Smooth muscle cell (in vitro differentiated cells): ENCODE results near the gene MAMDC2. TPM values are rescaled to one million over a fixed set of nuclear protein-coding genes. Genes with fewer than 3 reads are reported as not detected.
A peak's percentile ranks its signal among the peaks of the same experiment; 100 is the strongest.

Source experiments
- DNase-seq: peaks from one replicate; lab custom pipeline; 2025; ENCODE audit not compliant: unreplicated experiment; lab: John Stamatoyannopoulos, UW
- H2AFZ ChIP-seq: fragments of 200-600 bp; sonication (generic); 2 replicates; pipeline ENCODE4 v1.6.0; 2016; ENCODE audit warnings: antibody characterized with exemption, low read depth, mild to moderate bottlenecking
- H3F3A ChIP-seq: fragments of 200-600 bp; sonication (generic); 2 replicates; pipeline ENCODE4 v1.6.0; 2017; ENCODE audit warnings: antibody characterized with exemption, low read depth
- H3K27ac ChIP-seq: fragments of 200-600 bp; sonication (generic); 2 replicates; pipeline ENCODE4 v1.5.1; 2016; ENCODE audit warnings: low read depth, mild to moderate bottlenecking
- H3K27me3 ChIP-seq: fragments of 200-600 bp; sonication (generic); 2 replicates; pipeline ENCODE4 v1.6.1; 2016; ENCODE audit warnings: low read depth, mild to moderate bottlenecking
- H3K36me3 ChIP-seq: fragments of 200-600 bp; sonication (generic); 2 replicates; pipeline ENCODE4 v1.5.1; 2016; ENCODE audit warnings: low read depth
- H3K4me1 ChIP-seq: fragments of 200-600 bp; sonication (generic); 2 replicates; pipeline ENCODE4 v1.5.1; 2016; ENCODE audit warnings: low read depth
- H3K4me2 ChIP-seq: fragments of 200-600 bp; sonication (generic); 2 replicates; pipeline ENCODE4 v1.6.0; 2016; ENCODE audit warnings: mild to moderate bottlenecking
- H3K4me3 ChIP-seq: fragments of 200-600 bp; sonication (generic); 2 replicates; pipeline ENCODE4 v1.5.1; 2016; ENCODE audit warnings: mild to moderate bottlenecking
- H3K79me2 ChIP-seq: fragments of 200-600 bp; sonication (generic); 2 replicates; pipeline ENCODE4 v1.6.0; 2016; ENCODE audit warnings: low read depth, mild to moderate bottlenecking
- H3K9ac ChIP-seq: fragments of 200-600 bp; sonication (generic); 2 replicates; pipeline ENCODE4 v1.6.0; 2016; ENCODE audit warnings: low read depth
- H3K9me3 ChIP-seq: fragments of 200-600 bp; sonication (generic); replicated peaks from 2 replicates; pipeline ENCODE4 v1.5.1; 2016; ENCODE audit warnings: low read depth
- H4K20me1 ChIP-seq: fragments of 200-600 bp; sonication (generic); 2 replicates; pipeline ENCODE4 v1.6.0; 2016; ENCODE audit warnings: low read depth
- CTCF ChIP-seq: fragments of 200-600 bp; sonication (generic); IDR thresholded peaks from 2 replicates; pipeline ENCODE4 v1.5.1; 2017; ENCODE audit warnings: borderline replicate concordance, mild to moderate bottlenecking, antibody characterized with exemption; ENCODE audit not compliant: insufficient read depth, poor library complexity, severe bottlenecking
- WGBS: methylation state at CpG from one replicate; pipeline ENCODE4 v1.1.7; 2016; ENCODE audit warnings: low lambda C conversion rate; 5-methylcytosine and 5-hydroxymethylcytosine counted together
- polyA plus RNA-seq: library from polyadenylated mRNA; unstranded; fragments of >200 nt; fragmentation: Nextera tagmentation; extraction: Ambion mirVana; gene quantifications from 2 replicates; pipeline ENCODE4 v1.2.1, GENCODE V29; 2016
- total RNA-seq: library from RNA; depleted of rRNA; stranded (reverse); fragments of >200 nt; gene quantifications from 2 replicates; pipeline ENCODE4 v1.2.3, GENCODE V29; 2014

The MAMDC2 gene
- total and polyA plus RNA-seq, 2 experiments from 2014 or later = 8.2 to 13.0 TPM

DNA sequence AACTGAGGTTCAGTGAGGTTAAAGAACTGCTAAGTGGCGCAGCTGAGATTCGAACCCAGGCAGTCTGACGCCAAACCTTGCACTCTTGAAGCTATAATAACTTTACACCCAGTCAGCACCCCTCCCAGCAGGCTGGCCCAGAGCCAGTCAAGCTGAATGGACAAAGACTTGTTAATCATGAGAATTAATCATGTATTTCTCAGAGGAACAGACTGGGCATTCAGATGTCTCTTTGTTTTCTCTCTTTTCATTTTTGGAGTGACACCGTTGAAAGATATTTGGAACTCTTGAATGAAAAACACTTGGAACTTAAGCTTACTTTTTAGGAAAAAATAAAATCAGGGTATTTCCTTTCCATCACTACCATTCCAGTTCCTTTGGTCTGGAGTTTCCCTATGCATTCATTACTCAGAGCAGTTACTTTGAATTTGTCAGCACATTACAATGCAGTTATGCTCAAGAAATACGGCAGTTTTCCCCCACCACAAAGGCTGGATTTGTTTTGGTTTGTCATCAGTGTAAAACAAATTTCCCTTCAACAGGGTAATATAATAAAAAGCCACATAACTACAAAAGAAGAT, 22.6 kb upstream of the MAMDC2 start:
- Histone ChIP-seq H3K27me3 (no peaks in the 10 kb centered on the region), H3F3A (no peaks in the 10 kb centered on the region), H2AFZ (no peak overlapping the region), H3K79me2 (no peaks in the 10 kb centered on the region), H3K9ac (peak overlapping the region; percentile 76), H3K4me2 (peak overlapping the region; percentile 45), H4K20me1 (no peaks in the 10 kb centered on the region), H3K9me3 (no peaks in the 10 kb centered on the region), H3K27ac (peak overlapping the region; percentile 89), H3K4me3 (no peak overlapping the region), H3K4me1 (peaks cover 5% of the 10 kb centered on the region), H3K36me3 (no peaks in the 10 kb centered on the region)
- WGBS = 67% methylated on average over 5 of the region's 5 CpGs
- DNase-seq = no peak
- no peak for TF ChIP-seq CTCF

DNA sequence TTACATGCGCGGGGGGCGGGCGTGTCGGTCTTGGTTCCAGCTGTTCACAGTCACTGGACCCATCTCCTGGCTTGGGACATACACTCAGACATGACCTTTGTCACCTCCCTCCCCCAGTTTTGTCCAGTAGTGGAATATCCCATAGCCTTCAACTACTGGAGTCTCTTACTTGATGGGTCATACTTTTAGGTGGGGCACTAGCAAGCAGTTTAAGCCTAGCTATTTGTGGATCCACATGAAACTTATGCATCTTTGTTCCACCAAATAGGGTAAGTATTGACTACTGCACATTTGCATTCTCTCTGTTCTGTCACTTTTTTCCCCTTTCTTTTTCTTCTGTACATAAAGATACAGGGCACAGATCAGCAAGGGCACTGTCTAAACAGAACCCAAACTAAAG, 15.4 kb upstream of the MAMDC2 start:
- Histone ChIP-seq H3K27ac (no peak overlapping the region), H4K20me1 (no peaks in the 10 kb centered on the region), H3F3A (no peaks in the 10 kb centered on the region), H3K79me2 (no peaks in the 10 kb centered on the region), H2AFZ (no peak overlapping the region), H3K9ac (no peak overlapping the region), H3K9me3 (no peaks in the 10 kb centered on the region), H3K4me3 (no peak overlapping the region), H3K4me2 (no peak overlapping the region), H3K36me3 (no peaks in the 10 kb centered on the region), H3K4me1 (no peaks in the 10 kb centered on the region), H3K27me3 (no peaks in the 10 kb centered on the region)
- no peak for DNase-seq
- TF ChIP-seq CTCF = no peak
- 77% methylated on average over 5 of the region's 5 CpGs for WGBS

GRCh38 chr9:70030156-70030555, 13.5 kb upstream of the MAMDC2 start:
- Histone ChIP-seq H3K4me1 (no peaks in the 10 kb centered on the region), H3K9ac (no peak overlapping the region), H4K20me1 (no peaks in the 10 kb centered on the region), H3F3A (no peaks in the 10 kb centered on the region), H3K79me2 (no peaks in the 10 kb centered on the region), H2AFZ (no peak overlapping the region), H3K27me3 (no peaks in the 10 kb centered on the region), H3K4me3 (no peak overlapping the region), H3K4me2 (no peak overlapping the region), H3K27ac (no peak overlapping the region), H3K36me3 (no peaks in the 10 kb centered on the region), H3K9me3 (no peaks in the 10 kb centered on the region)
- WGBS = 84% methylated on average over 1 of the region's 1 CpG
- no peak for TF ChIP-seq CTCF
- no peak for DNase-seq

- Histone ChIP-seq H3F3A (no peaks in the 10 kb centered on the region), H3K4me2 (no peak overlapping the region), H3K27me3 (no peaks in the 10 kb centered on the region), H3K79me2 (no peaks in the 10 kb centered on the region), H4K20me1 (no peaks in the 10 kb centered on the region), H3K9ac (no peak overlapping the region), H3K4me3 (no peak overlapping the region), H3K9me3 (no peaks in the 10 kb centered on the region), H3K4me1 (no peaks in the 10 kb centered on the region), H2AFZ (no peak overlapping the region), H3K36me3 (no peaks in the 10 kb centered on the region), H3K27ac (peak overlapping the region; percentile 72)
- WGBS = 16% methylated on average over 1 of the region's 1 CpG
- no peak for TF ChIP-seq CTCF
- DNase-seq = no peak
Observed at GRCh38 chr9:70031141-70031545, 12.5 kb upstream of the MAMDC2 start.
